GM21529 (cell line): ENCODE data around the gene PPP1R8.

Experiments
- ATAC-seq: cut with Tn5 transposase; IDR thresholded peaks from one replicate; pipeline ENCODE4 v1.9.1; 2021; ENCODE audit not compliant: unreplicated experiment

Gene PPP1R8

GRCh38 chr1:27889506-27889905 is 58.9 kb downstream of the PPP1R8 start:
- ATAC-seq, result no peak

- peak; percentile 42 for ATAC-seq
Observed at GRCh38 chr1:27891196-27891889, 60.8 kb downstream of the PPP1R8 start.

GRCh38 chr1:27894521-27894920 is 63.9 kb downstream of the PPP1R8 start:
- no peak for ATAC-seq
